BE2C (cell line): ENCODE measurements around the gene EFCAB8.

Experiments used
- DNase-seq: peaks from one replicate; pipeline ENCODE4 v3.0.0-alpha.2; 2020
- H3K27me3 ChIP-seq: fragments of 250-450 bp; sonication (Bioruptor Pico); 2 replicates; pipeline ENCODE4 v1.5.1; 2020; ENCODE audit warnings: mild to moderate bottlenecking
- H3K36me3 ChIP-seq: fragments of 250-450 bp; sonication (Bioruptor Pico); 2 replicates; pipeline ENCODE4 v1.5.1; 2020; ENCODE audit warnings: mild to moderate bottlenecking
- H3K4me1 ChIP-seq: fragments of 250-450 bp; sonication (Bioruptor Pico); 2 replicates; pipeline ENCODE4 v1.5.1; 2020
- H3K4me3 ChIP-seq: 2 replicates; pipeline ENCODE4 v1.5.1; 2011; ENCODE audit warnings: low read depth, low read length
- H3K9me3 ChIP-seq: fragments of 250-450 bp; sonication (Bioruptor Pico); 2 replicates; pipeline ENCODE4 v1.5.1; 2020
- TF ChIP-seq, protein P1 (sequence below): IDR thresholded peaks from 2 replicates; pipeline ENCODE4 v1.5.1; 2012; ENCODE audit warnings: mild to moderate bottlenecking, low read depth, low read length

EFCAB8 gene

DNA sequence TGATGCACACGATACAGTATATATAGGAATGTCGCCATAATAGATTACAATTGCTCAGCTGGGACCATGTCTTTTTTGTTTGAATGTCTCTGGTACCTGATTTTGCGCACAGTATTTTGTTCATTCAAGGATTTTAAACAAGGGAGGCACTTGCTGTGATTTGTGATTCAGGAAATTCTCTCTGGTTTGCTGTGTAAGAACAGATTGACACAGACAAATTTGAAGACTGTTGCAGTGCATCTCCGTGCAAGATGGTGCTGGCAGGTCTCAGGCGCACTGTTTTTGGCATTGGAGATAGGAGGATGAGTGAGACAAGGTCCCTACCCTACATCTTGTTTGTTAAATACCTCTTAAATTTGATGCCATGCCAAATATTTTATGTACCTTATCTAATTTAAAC is 36.5 kb upstream of the EFCAB8 start:
- no peaks in the 10 kb centered on the region for H3K4me1 ChIP-seq
- no peak for DNase-seq
- no peaks in the 10 kb centered on the region for H3K9me3 ChIP-seq
- H3K27me3 ChIP-seq = no peaks in the 10 kb centered on the region
- no peak overlapping the region for H3K4me3 ChIP-seq
- peaks cover 15% of the 10 kb centered on the region for H3K36me3 ChIP-seq
- TF ChIP-seq, protein P1, sequence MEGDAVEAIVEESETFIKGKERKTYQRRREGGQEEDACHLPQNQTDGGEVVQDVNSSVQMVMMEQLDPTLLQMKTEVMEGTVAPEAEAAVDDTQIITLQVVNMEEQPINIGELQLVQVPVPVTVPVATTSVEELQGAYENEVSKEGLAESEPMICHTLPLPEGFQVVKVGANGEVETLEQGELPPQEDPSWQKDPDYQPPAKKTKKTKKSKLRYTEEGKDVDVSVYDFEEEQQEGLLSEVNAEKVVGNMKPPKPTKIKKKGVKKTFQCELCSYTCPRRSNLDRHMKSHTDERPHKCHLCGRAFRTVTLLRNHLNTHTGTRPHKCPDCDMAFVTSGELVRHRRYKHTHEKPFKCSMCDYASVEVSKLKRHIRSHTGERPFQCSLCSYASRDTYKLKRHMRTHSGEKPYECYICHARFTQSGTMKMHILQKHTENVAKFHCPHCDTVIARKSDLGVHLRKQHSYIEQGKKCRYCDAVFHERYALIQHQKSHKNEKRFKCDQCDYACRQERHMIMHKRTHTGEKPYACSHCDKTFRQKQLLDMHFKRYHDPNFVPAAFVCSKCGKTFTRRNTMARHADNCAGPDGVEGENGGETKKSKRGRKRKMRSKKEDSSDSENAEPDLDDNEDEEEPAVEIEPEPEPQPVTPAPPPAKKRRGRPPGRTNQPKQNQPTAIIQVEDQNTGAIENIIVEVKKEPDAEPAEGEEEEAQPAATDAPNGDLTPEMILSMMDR = no peak

DNA sequence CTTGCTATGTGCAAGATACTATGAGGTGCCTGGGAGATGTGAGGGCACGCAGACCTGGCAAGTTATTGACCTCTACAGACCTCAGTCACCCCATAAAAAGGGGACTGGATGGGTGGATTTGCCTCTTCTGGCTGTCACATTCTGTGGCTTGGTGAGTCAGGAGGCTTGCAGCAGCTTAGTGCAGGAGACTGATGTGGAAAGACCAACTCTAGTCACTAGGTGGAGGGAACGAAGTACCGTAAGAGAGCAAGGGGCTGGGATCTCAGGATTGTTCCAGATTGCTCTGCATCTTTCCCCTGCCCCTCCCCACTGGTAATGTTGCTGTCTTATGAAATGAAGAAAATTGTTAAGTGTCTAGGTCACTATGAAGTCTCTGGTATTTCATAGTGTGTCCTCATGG is 35.6 kb upstream of the EFCAB8 start:
- TF ChIP-seq, protein P1 = no peak
- H3K27me3 ChIP-seq = no peaks in the 10 kb centered on the region
- peaks cover 22% of the 10 kb centered on the region for H3K36me3 ChIP-seq
- no peaks in the 10 kb centered on the region for H3K4me1 ChIP-seq
- H3K9me3 ChIP-seq = no peaks in the 10 kb centered on the region
- no peak overlapping the region for H3K4me3 ChIP-seq
- DNase-seq = no peak

DNA sequence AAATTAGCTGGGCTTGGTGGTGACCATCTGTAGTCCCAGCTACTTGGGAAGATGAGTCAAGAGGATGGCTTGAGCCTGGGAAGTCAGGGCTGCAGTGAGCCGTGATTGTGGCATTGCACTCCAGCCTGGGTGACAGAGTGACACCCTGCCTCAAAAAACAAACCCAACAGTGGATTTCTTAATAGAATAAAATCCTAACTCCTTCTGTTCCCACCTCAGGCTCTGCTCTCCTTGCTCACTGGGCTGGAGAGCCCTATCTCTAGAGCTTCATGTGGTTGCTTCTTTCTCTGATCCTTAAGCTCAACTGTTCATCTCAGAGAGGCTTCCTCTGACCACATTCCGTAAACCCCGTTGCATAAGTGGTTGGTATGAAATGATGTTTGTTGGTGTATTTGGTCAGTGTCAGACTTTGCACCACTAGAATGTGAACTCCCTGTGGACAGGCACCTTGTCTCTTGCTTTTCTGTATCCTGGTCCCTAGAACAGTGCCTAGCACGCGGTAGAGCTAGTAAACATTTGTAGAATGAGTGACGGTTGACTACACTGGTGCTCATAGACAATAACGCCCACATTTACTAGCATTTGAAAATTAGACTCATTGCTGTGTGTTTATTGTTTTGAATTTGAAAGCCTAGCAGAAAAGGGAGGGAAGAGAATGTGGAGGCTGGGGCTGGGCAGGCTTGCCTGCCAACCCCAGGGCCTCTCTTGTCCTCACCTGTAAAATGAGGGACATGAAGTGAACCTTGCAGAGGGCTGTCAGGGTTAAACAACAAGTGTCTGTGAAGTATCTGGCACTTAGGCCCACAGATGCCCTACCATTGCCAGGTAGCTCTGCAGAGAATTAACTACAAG is 34.8 kb upstream of the EFCAB8 start:
- H3K4me1 ChIP-seq = no peaks in the 10 kb centered on the region
- peaks cover 29% of the 10 kb centered on the region for H3K36me3 ChIP-seq
- DNase-seq = no peak
- no peak overlapping the region for H3K4me3 ChIP-seq
- TF ChIP-seq, protein P1 = no peak
- H3K27me3 ChIP-seq = no peaks in the 10 kb centered on the region
- H3K9me3 ChIP-seq = no peaks in the 10 kb centered on the region

DNA sequence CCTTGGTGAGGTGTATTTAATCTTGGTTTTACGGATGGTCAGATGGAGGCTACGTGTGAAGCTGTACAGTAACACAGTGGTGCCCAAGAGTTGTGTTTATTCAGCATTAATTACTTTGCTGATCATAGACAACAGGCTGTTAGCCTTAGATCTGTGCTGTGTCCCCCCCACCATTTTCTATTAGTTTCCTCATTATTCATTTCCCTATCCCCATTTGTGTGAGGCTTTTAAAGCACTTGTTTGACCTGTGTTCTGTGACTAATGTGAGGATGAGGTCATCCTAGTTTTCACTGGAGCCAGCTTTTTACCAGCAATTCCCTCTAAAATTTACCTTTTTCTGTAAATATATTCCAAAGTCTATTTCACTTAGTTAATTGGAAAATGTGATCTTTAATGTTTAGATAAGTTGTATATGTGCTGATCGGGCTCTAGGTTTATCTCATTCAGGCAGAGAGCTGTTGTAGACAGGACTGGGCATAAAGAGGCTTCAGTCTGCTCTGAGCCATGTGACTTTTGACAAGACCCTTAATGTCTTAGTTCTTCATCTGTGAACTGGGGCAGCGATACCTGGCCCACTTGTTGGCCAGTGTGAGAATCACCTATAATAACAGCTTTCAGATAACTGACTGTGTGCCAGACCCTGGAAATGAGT is 30.6 kb upstream of the EFCAB8 start:
- H3K36me3 ChIP-seq = peaks cover 53% of the 10 kb centered on the region
- TF ChIP-seq, protein P1 = no peak
- H3K9me3 ChIP-seq = no peaks in the 10 kb centered on the region
- H3K4me3 ChIP-seq = no peak overlapping the region
- H3K27me3 ChIP-seq = no peaks in the 10 kb centered on the region
- DNase-seq = no peak
- H3K4me1 ChIP-seq = no peaks in the 10 kb centered on the region

DNA sequence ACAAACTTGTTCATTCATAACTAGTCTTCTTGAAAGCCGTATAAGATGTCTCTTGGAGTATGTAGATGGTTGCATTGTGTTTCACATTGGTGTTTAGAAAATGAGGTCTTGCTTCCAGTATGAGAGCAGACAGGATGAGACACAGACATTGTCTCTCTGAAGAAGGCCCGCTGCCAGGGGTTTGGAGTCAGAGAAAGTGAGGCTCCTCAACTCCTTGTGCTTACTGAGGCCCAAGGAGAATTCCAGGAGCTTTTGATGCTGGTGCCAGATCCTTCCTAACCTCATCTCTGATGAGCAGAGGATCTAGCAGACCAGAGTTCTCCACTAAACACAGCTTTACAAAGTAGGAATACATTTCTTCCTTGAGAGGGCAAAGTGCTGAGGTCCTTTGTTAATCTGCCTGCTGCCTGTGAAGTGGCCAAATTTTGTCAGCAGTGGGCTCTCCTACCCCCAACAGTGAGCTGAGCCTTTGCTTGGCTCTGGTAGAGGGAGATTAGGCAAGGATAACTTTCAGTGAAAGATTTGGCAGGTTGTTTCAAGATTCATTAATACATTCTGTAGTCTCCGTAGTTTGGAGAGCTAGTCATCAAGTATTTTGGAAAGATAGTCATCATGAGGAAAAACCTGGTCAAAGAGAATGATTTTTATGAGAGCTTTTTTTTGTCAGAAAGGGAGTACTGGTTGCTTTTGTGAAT is 29.3 kb upstream of the EFCAB8 start:
- Histone ChIP-seq H3K9me3 (no peaks in the 10 kb centered on the region), H3K27me3 (no peaks in the 10 kb centered on the region), H3K4me1 (no peaks in the 10 kb centered on the region), H3K4me3 (no peak overlapping the region), H3K36me3 (peaks cover 64% of the 10 kb centered on the region)
- no peak for DNase-seq
- TF ChIP-seq, protein P1 = no peak
